ENCODE results near the gene CNTN5. TPM values are rescaled to one million over a fixed set of nuclear protein-coding genes. Genes with fewer than 3 reads are reported as not detected.
"Not testable (repeated sequence)": the region's sequence is repeated elsewhere in the genome, so short reads cannot be mapped to it uniquely, and the experiment has no call there.

Gene CNTN5
- total RNA-seq, 1 experiment from 2014 or later: not detected

DNA sequence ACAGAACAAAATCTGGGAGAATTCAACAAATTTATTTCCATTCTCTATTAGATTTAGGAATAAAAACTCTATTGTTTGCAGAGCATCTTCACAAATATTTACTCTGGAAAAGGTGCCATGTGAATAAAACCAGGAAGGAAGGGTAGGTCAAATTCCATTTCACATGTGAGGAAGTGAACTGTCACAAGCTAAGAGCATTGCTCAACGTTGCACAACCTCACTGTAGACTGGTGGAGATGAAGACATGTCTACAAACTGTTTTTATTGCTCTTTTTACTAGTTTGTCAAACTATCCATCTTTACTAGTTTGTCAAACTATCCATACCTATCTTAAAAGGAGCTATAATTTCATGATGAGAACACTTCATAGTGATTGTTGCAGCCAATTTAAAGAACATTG, 236.4 kb downstream of the CNTN5 start:
- Histone ChIP-seq H2AFZ (ENCODE audit: low read length) (no peak overlapping the region), H3K4me3 (ENCODE audit: low read length) (no peak overlapping the region), H3K9me2 (replicated peaks; ENCODE audit: insufficient read depth, low read length) (no peaks in the 10 kb centered on the region), H3K36me3 (ENCODE audit: insufficient read depth, low read length) (no peaks in the 10 kb centered on the region), H3K4me2 (ENCODE audit: low read depth, low read length, poor library complexity, severe bottlenecking) (no peak overlapping the region), H3K9me3 (ENCODE audit: low read length) (peaks cover 45% of the 10 kb centered on the region), H3K9ac (ENCODE audit: low read length) (no peak overlapping the region), H3K27me3 (ENCODE audit: low read length) (no peaks in the 10 kb centered on the region), H3K4me1 (ENCODE audit: low read length) (no peaks in the 10 kb centered on the region), H3K79me2 (ENCODE audit: low read length) (no peaks in the 10 kb centered on the region), H4K20me1 (ENCODE audit: insufficient read depth, low read depth, low read length) (no peaks in the 10 kb centered on the region), H3K27ac (ENCODE audit: low read length) (no peak overlapping the region)
- DNase-seq: no peak

DNA sequence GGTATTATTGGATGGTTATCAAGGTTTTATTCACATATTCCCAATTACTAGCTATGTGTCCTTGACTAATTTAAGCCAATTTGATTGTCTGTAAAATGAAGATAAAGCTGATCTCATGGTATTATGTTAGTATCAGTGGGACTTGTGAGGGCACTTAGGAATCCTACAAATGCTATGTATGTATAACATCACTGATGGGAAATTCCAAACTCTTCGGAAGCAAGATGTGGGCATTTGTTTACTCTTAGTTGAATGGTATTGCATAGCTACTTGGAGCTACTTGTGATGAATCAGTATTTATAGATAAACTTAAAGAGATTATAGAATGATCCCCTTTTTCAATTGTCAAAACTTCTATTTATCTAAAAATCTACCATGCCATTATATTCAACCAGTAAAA, 239.9 kb downstream of the CNTN5 start:
- Histone ChIP-seq H3K9ac (ENCODE audit: low read length) (no peak overlapping the region), H4K20me1 (ENCODE audit: insufficient read depth, low read depth, low read length) (no peaks in the 10 kb centered on the region), H3K79me2 (ENCODE audit: low read length) (no peaks in the 10 kb centered on the region), H3K4me3 (ENCODE audit: low read length) (no peak overlapping the region), H3K27me3 (ENCODE audit: low read length) (no peaks in the 10 kb centered on the region), H3K4me2 (ENCODE audit: low read depth, low read length, poor library complexity, severe bottlenecking) (no peak overlapping the region), H2AFZ (ENCODE audit: low read length) (no peak overlapping the region), H3K9me2 (replicated peaks; ENCODE audit: insufficient read depth, low read length) (no peaks in the 10 kb centered on the region), H3K36me3 (ENCODE audit: insufficient read depth, low read length) (no peaks in the 10 kb centered on the region), H3K27ac (ENCODE audit: low read length) (no peak overlapping the region), H3K9me3 (ENCODE audit: low read length) (peaks cover 54% of the 10 kb centered on the region), H3K4me1 (ENCODE audit: low read length) (no peaks in the 10 kb centered on the region)
- no peak for DNase-seq

GRCh38 chr11:99268886-99269285, 248.1 kb downstream of the CNTN5 start:
- Histone ChIP-seq H3K79me2 (ENCODE audit: low read length) (no peaks in the 10 kb centered on the region), H3K4me1 (ENCODE audit: low read length) (no peaks in the 10 kb centered on the region), H3K27ac (ENCODE audit: low read length) (no peak overlapping the region), H4K20me1 (ENCODE audit: insufficient read depth, low read depth, low read length) (no peaks in the 10 kb centered on the region), H3K4me2 (ENCODE audit: low read depth, low read length, poor library complexity, severe bottlenecking) (no peak overlapping the region), H3K9me2 (replicated peaks; ENCODE audit: insufficient read depth, low read length) (no peaks in the 10 kb centered on the region), H2AFZ (ENCODE audit: low read length) (no peak overlapping the region), H3K4me3 (ENCODE audit: low read length) (no peak overlapping the region), H3K9me3 (ENCODE audit: low read length) (peaks cover 73% of the 10 kb centered on the region), H3K27me3 (ENCODE audit: low read length) (no peaks in the 10 kb centered on the region), H3K36me3 (ENCODE audit: insufficient read depth, low read length) (no peaks in the 10 kb centered on the region), H3K9ac (ENCODE audit: low read length) (no peak overlapping the region)
- DNase-seq: no peak

DNA sequence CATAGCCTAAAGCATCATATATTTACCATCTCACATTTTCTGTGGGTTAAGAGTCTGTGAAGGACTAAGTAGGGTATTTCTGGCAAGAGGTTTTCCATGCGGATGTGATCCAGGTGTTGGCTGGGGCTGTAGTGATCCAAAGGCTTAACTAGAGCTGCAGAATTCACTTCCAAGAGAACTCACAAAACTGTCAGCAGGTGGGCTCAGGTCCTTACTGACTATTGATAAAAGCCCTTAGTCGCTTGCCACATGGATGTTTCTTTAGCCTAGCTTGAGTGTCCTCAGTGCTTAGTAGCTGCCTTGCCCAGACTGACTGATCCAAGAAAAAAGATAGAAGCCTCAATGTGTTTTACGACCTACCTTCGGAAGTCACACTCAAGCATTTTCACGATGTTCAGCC, 250.8 kb downstream of the CNTN5 start:
- no peaks in the 10 kb centered on the region for H3K79me2 ChIP-seq (ENCODE audit: low read length)
- peaks cover 66% of the 10 kb centered on the region for H3K9me3 ChIP-seq (ENCODE audit: low read length)
- no peaks in the 10 kb centered on the region for H3K4me1 ChIP-seq (ENCODE audit: low read length)
- no peaks in the 10 kb centered on the region for H4K20me1 ChIP-seq (ENCODE audit: insufficient read depth, low read depth, low read length)
- no peak overlapping the region for H3K27ac ChIP-seq (ENCODE audit: low read length)
- no peak overlapping the region for H3K4me2 ChIP-seq (ENCODE audit: low read depth, low read length, poor library complexity, severe bottlenecking)
- H3K9me2 ChIP-seq (replicated peaks; ENCODE audit: insufficient read depth, low read length): no peaks in the 10 kb centered on the region
- no peak for DNase-seq
- H3K4me3 ChIP-seq (ENCODE audit: low read length): 0 out of 2 replicates have a peak overlapping the region, but pooled peaks have one; percentile 3
- H3K36me3 ChIP-seq (ENCODE audit: insufficient read depth, low read length): no peaks in the 10 kb centered on the region
- H2AFZ ChIP-seq (ENCODE audit: low read length): peak overlapping the region; percentile 2; the same call in 1 of the 2 replicates
- H3K27me3 ChIP-seq (ENCODE audit: low read length): no peaks in the 10 kb centered on the region
- no peak overlapping the region for H3K9ac ChIP-seq (ENCODE audit: low read length)

- Histone ChIP-seq H3K9ac (ENCODE audit: low read length) (no peak overlapping the region), H3K79me2 (ENCODE audit: low read length) (no peaks in the 10 kb centered on the region), H3K27me3 (ENCODE audit: low read length) (no peaks in the 10 kb centered on the region), H3K27ac (ENCODE audit: low read length) (no peak overlapping the region), H3K4me2 (ENCODE audit: low read depth, low read length, poor library complexity, severe bottlenecking) (no peak overlapping the region), H2AFZ (ENCODE audit: low read length) (no peak overlapping the region), H3K9me2 (replicated peaks; ENCODE audit: insufficient read depth, low read length) (no peaks in the 10 kb centered on the region), H3K4me1 (ENCODE audit: low read length) (no peaks in the 10 kb centered on the region), H3K4me3 (ENCODE audit: low read length) (no peak overlapping the region), H3K36me3 (ENCODE audit: insufficient read depth, low read length) (no peaks in the 10 kb centered on the region), H4K20me1 (ENCODE audit: insufficient read depth, low read depth, low read length) (no peaks in the 10 kb centered on the region), H3K9me3 (ENCODE audit: low read length) (peaks cover 69% of the 10 kb centered on the region)
- DNase-seq: no peak
Measured at GRCh38 chr11:99275521-99275920, 254.8 kb downstream of the CNTN5 start.

DNA sequence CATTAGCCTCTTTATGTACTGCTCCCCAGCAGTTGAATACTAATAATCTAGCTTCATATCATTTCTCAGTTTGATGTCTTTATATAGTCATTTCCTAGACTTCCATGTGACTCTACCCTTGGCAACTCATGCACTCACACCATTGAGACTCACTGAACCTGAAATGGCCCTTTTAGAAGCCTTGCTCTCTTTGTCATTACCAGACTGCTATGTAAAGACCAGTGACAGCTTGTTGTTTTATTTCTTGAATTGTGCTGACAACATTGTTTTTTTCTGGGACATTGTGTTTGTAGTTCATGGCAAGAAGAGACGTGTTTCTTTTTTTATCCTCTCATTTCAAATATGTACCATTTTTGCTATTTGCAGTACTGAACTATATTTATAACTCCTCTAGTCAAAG, 256.5 kb downstream of the CNTN5 start:
- H3K4me3 ChIP-seq (ENCODE audit: low read length): no peak overlapping the region
- H3K9ac ChIP-seq (ENCODE audit: low read length): no peak overlapping the region
- no peak for DNase-seq
- H2AFZ ChIP-seq (ENCODE audit: low read length): no peak overlapping the region
- H3K4me1 ChIP-seq (ENCODE audit: low read length): no peaks in the 10 kb centered on the region
- no peaks in the 10 kb centered on the region for H3K9me2 ChIP-seq (replicated peaks; ENCODE audit: insufficient read depth, low read length)
- H4K20me1 ChIP-seq (ENCODE audit: insufficient read depth, low read depth, low read length): no peaks in the 10 kb centered on the region
- peaks cover 63% of the 10 kb centered on the region for H3K9me3 ChIP-seq (ENCODE audit: low read length)
- no peak overlapping the region for H3K4me2 ChIP-seq (ENCODE audit: low read depth, low read length, poor library complexity, severe bottlenecking)
- H3K27me3 ChIP-seq (ENCODE audit: low read length): no peaks in the 10 kb centered on the region
- no peak overlapping the region for H3K27ac ChIP-seq (ENCODE audit: low read length)
- no peaks in the 10 kb centered on the region for H3K36me3 ChIP-seq (ENCODE audit: insufficient read depth, low read length)
- no peaks in the 10 kb centered on the region for H3K79me2 ChIP-seq (ENCODE audit: low read length)

DNA sequence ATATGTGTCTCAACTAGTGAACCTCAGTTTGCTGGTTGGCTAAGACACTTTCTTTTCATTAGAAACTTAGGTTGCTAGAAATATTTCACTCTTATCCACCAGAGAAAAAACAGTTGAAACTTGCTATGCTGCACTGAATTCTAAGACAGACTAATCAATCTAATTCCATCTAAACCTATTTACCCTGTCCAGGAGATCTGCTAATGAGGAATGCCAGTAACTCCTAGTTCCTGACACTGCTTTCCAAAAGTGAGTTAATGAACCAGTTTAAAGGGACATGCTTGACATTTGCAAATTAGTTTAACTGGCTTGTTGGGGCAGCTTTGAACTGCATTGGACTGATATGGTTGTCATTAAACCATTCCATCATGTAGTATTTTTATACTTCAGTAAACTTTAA, 258.5 kb downstream of the CNTN5 start:
- H3K27ac ChIP-seq (ENCODE audit: low read length): no peak overlapping the region
- DNase-seq: no peak
- no peaks in the 10 kb centered on the region for H3K4me1 ChIP-seq (ENCODE audit: low read length)
- H3K27me3 ChIP-seq (ENCODE audit: low read length): no peaks in the 10 kb centered on the region
- no peaks in the 10 kb centered on the region for H3K36me3 ChIP-seq (ENCODE audit: insufficient read depth, low read length)
- no peaks in the 10 kb centered on the region for H3K9me2 ChIP-seq (replicated peaks; ENCODE audit: insufficient read depth, low read length)
- no peaks in the 10 kb centered on the region for H3K79me2 ChIP-seq (ENCODE audit: low read length)
- no peak overlapping the region for H3K4me3 ChIP-seq (ENCODE audit: low read length)
- H4K20me1 ChIP-seq (ENCODE audit: insufficient read depth, low read depth, low read length): no peaks in the 10 kb centered on the region
- no peak overlapping the region for H3K4me2 ChIP-seq (ENCODE audit: low read depth, low read length, poor library complexity, severe bottlenecking)
- H2AFZ ChIP-seq (ENCODE audit: low read length): no peak overlapping the region
- peaks cover 69% of the 10 kb centered on the region for H3K9me3 ChIP-seq (ENCODE audit: low read length)
- no peak overlapping the region for H3K9ac ChIP-seq (ENCODE audit: low read length)

- no peak overlapping the region for H3K9ac ChIP-seq (ENCODE audit: low read length)
- no peaks in the 10 kb centered on the region for H3K4me1 ChIP-seq (ENCODE audit: low read length)
- no peak for DNase-seq
- no peaks in the 10 kb centered on the region for H3K36me3 ChIP-seq (ENCODE audit: insufficient read depth, low read length)
- no peaks in the 10 kb centered on the region for H3K27me3 ChIP-seq (ENCODE audit: low read length)
- H3K4me3 ChIP-seq (ENCODE audit: low read length): no peak overlapping the region
- H3K27ac ChIP-seq (ENCODE audit: low read length): no peak overlapping the region
- H3K9me3 ChIP-seq (ENCODE audit: low read length): peaks cover 77% of the 10 kb centered on the region
- no peak overlapping the region for H2AFZ ChIP-seq (ENCODE audit: low read length)
- H3K9me2 ChIP-seq (replicated peaks; ENCODE audit: insufficient read depth, low read length): no peaks in the 10 kb centered on the region
- H3K79me2 ChIP-seq (ENCODE audit: low read length): no peaks in the 10 kb centered on the region
- H4K20me1 ChIP-seq (ENCODE audit: insufficient read depth, low read depth, low read length): no peaks in the 10 kb centered on the region
- H3K4me2 ChIP-seq (ENCODE audit: low read depth, low read length, poor library complexity, severe bottlenecking): no peak overlapping the region
Measured at GRCh38 chr11:99281331-99281730, 260.6 kb downstream of the CNTN5 start.

DNA sequence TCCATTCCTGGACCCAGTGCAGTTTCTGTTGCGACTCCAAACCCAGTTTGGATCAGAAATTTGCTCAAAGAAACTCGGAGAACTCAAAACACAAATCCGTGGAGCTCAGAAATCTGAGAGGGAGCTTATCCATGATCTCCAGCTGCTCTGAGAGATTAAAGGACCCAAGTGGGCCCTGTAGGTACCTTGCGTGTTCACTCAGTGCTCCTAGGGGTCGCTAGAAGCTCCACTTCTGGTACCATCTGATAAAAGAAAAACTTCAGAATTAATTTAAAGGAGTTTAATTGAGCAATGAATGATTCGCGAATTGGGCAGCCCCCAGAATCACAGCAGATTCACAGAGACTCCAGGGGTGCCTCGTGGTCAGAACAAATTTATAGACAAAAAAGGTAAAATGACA, 277.2 kb downstream of the CNTN5 start:
- H3K9ac ChIP-seq (ENCODE audit: low read length); H3K9me2 ChIP-seq (replicated peaks; ENCODE audit: insufficient read depth, low read length); H3K27ac ChIP-seq (ENCODE audit: low read length); H2AFZ ChIP-seq (ENCODE audit: low read length); H3K79me2 ChIP-seq (ENCODE audit: low read length); DNase-seq; H4K20me1 ChIP-seq (ENCODE audit: insufficient read depth, low read depth, low read length); H3K4me3 ChIP-seq (ENCODE audit: low read length); H3K27me3 ChIP-seq (ENCODE audit: low read length); H3K4me1 ChIP-seq (ENCODE audit: low read length); H3K36me3 ChIP-seq (ENCODE audit: insufficient read depth, low read length); H3K4me2 ChIP-seq (ENCODE audit: low read depth, low read length, poor library complexity, severe bottlenecking): not testable (repeated sequence)
- H3K9me3 ChIP-seq (ENCODE audit: low read length): peaks cover 74% of the 10 kb centered on the region
